KG1 (cell line): ENCODE measurements around the gene VAMP1.
"Not testable (repeated sequence)": the region's sequence is repeated elsewhere in the genome, so short reads cannot be mapped to it uniquely, and the experiment has no call there.

Source experiments
- DNase-seq: peaks from one replicate; lab custom pipeline; 2025; lab: John Stamatoyannopoulos, UW

VAMP1 gene

DNA sequence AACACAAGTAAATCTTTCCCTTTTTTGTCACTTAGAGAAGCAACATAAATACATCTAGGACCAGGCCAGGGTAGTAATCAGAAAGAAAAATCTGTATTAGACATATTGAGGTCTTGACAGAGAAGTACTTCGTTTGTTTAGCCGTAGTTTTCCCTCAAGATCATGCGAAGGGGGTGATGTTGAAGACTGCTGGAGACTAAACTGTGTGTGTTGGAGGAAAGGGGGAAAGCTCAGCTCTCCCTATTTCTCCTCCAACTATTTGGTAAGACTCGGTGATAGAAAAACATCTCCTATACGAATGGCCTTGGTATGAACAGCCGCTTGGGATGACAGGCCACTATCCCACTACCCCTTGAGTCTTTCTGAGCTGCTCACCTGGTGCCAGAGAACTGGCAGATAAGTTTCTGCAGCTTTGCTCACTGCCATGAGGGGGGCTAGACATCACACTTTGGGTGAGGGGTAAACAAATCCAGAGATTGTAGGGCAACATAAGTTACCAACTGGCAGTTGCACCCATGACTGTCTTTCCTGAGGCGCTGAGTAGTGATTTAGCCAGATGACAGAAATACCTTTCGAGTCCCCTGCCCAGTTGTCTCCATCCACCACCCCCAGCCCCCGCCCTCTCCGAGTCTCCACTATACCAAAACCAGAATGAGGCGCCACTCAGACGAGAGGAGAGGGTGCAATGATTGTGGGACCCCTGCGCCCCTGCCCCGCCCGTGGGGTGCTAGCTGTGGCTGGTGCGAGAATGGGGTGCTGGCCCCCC is 685 bp downstream of the VAMP1 start:
- no peak for DNase-seq

DNA sequence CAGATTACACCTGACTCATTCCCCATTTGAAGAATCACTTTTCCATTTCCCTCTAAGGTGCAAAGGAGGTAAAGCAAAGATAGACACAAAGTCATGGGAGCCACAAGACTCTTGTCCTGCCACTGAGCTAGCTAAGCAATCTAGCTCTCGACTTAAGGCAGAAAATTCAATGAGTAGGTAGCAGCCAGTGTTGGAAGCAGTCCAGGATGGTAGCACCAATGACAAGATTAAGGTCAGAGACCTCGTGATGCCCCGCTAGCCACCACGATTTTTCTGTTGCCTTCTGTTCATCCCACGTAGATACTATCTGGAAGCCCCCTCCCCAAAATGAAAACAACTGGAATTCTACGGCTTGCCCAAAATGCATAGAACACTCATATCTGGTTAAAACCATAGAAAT is 1.4 kb downstream of the VAMP1 start:
- DNase-seq: no peak

DNA sequence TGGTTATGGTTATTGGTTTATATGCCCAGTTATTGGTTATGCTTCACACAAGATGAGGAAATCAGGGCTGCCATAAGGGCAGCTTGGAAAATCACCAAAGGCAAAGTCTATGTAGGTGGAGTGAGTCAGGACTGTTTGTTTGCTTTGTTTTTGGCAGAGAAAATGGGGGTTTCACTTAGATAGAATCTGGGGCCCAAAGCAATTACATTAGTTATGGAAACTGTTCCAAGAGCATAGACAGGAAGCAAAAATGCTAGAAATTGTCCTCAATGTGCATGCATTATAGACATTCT is 2.2 kb downstream of the VAMP1 start:
- no peak for DNase-seq

DNA sequence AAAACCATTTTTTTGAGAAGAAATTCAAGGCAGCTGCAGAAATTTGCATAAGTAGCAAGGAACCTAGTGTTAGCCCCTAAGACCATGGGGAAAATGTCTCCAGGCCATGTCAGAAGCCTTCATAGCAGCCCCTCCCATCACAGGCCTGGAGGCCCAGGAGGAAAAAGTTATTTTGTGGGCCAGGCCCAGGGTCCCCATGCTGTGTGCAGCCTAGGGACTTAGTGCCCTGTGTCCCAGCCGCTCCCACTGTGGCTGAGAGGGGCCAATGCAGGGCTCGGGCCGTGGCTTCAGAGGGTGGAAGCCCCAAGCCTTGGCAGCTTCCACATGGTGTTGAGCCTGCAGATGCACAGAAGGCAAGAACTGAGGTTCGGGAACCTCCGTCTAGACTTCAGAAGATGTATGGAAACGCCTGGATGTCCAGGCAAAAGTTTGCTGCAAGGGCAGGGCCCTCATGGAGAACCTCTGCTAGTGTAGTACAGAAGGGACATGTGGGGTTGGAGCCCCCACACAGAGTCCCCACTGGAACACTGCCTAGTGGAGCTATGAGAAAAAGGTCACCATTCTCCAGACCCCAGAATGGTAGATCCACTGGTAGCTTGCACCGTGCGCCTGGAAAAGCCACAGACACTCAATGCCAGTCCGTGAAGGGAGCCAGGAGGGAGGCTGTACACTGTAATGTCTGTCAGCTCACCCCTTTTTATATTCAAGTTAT is 2.8 kb downstream of the VAMP1 start:
- DNase-seq: not testable (repeated sequence)

DNA sequence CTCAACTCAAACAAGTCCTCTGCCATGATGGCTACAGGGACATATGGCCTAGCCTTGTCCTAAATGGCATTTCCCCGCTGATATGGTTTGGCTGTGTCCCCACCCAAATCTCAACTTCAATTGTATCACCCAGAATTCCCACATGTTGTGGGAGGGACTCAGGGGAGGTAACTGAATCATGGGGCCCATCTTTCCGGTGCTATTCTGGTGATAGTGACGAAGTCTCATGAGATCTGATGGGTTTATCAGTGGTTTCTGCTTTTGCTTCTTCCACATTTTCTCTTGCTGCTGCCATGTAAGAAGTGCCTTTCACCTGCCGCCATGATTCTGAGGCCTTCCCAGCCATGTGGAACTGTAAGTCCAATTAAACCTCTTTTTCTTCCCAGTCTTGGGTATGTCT is 3.7 kb downstream of the VAMP1 start:
- not testable (repeated sequence) for DNase-seq

DNA sequence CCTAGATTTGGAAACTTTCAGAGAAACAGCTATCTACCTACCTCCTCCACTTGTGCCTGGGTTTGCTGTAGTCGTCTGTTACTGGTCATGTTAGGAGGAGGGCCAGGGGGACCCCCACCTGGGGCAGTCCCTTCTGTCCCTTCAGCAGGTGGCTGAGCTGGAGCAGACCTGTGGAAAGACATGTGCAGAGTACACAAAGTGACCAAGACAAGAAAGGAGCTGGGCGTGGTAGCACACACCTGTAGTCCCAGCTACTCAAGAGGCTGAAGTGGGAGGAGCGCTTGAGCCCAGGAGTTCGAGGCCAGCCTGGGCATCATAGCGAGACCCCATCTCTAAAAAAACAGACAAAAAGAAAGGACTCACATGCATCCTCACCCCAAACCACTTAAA is 4.3 kb downstream of the VAMP1 start:
- no peak for DNase-seq

- peak; percentile 34 for DNase-seq
Measured at GRCh38 chr12:6465467-6466183, 4.9 kb downstream of the VAMP1 start.

DNA sequence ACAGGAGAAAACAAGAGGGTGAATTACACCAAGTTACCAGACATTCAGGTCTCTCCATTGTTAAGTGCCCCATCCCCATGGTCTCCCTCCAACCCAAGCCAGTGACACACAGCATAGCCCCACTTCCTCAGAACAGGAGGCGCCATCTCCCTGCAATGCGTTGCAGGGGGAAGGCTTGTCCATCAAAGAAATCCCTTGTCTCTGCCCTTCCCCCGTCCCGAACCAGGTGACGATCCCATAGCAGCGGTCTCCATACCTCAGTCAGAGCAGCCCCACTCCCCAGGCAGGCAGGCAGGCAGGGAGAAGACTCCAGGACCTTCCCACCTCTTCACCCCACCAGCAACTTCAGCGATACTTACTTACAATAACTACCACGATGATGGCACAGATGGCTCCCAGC is 5.9 kb downstream of the VAMP1 start:
- no peak for DNase-seq

DNA sequence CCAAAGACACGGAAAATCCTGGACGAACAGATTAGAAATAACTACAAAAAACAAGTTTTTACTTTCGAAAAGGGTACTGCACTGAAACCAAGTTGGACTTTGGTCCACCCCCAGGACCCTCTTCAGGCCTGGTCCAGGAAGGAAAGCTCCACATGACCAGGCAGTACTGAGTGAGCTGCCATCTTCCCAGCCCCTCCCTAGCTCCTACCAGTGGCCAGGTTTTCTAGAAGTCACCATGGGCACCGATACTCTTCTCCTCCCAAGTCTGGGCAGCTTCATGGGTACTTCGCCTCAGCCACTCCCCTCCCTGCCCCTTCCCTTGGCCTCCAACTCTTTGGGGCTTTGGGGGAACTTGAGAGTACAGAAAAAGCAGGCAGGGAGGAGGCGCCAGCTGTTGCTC is 6.6 kb downstream of the VAMP1 start:
- no peak for DNase-seq

- DNase-seq: no peak
Measured at GRCh38 chr12:6463216-6463615, 7.3 kb downstream of the VAMP1 start.

DNA sequence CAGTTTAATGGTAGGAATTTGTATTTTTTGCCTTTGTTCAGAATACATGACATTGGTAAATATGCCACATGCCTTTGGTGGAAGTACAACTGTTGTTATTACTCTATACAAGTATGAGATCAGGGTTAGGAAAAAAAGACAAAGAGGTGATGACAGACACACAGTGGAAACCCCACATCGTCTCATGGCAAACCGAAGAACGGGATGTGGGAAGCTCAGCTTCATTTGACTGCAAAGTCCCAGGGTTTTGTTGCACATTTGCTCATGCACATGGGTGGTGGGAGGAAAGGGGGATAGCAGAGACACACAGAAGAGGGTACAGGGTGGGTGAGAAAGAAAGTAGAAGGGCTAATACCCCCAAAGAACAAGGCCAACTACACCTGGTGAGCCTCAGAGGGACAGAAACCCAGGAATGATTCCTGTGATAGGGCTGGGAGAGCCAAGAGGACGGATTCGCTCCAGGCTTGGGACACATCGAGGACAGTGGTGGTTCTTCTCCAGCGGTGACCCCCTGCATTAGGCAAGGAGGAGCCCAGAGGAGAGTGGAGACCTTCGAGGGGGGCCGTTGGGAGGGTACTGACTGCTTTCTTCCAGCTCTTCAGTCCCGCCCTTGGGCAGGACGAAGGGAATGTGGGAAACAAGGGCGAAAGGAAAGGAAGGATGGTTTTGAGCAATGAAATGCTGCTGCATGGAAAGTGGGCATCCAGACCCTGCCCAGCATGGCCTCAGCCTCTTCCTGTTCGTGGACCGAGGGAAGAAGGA is 8.1 kb downstream of the VAMP1 start:
- DNase-seq: no peak

DNA sequence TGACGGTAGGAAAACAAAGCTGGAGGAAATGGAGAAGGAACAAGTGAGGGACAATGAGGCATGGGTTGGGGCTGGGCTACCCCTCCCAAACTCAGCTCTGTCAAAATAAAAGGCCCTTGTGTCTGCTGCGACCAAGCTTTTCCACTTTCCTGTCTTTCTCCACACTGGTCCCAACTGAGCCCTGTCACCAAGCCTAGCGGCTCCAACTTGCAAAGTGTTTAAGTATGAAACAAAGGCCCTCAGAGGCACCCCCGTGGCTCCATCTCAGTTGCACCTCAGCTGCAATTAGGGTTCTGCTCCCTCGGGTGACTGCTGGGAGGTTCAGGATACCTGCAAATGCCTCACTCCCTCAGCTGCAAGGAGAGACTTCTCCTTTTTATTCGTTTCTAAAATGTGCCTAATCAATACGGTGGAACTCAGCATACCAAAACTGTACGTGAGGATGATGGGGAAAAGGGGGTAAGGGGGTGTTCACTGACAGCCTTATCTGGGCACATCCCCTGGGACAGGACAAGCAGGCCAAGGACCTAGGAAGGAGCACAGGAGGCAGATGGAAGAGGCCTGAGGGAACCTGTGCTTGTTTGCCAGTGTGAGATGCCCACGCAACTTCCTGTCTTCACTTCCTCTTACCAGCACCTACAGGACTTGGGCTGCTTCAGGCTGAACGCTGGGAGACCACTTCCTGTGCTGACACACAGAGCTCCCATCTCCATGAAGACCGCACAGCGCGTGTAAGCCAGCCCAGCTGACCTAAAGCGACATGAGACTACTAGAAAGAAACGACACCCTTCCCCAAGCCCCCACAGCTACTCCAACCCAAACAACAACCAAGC is 8.9 kb downstream of the VAMP1 start:
- peak; percentile 85 for DNase-seq

DNA sequence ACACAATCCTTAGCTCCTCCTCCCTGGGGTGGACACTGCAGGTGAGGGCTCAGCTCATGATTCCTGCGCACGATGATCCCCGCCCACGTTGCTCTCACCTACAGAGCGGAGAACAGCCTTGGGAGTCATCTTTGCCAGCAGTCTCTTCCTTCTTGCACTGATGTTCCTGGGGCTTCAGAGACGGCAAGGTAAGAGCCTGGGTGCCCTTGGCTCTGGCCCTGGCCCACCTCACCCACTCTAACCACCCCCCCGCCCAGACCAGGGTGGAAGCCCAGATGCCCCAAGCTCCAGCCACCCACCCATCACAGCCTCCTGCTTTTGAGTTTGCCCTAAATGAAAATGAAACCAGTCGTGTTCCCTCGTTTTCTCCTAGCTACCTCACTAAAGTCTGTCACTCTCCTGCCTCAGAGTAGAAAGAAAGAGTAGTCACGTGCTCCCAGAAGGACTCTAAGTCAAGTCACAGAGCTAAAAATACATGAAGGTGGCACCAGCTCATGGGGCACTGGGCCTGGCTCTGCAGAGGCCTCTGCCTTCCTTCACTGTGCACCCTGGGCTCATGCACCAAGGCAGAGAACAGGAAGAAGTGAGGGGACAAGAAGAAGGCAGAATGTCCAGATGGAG is 9.6 kb downstream of the VAMP1 start:
- no peak for DNase-seq

GRCh38 chr12:6459004-6459337 is 11.5 kb downstream of the VAMP1 start:
- no peak for DNase-seq

GRCh38 chr12:6458281-6459003 is 12.0 kb downstream of the VAMP1 start:
- DNase-seq: no peak

DNA sequence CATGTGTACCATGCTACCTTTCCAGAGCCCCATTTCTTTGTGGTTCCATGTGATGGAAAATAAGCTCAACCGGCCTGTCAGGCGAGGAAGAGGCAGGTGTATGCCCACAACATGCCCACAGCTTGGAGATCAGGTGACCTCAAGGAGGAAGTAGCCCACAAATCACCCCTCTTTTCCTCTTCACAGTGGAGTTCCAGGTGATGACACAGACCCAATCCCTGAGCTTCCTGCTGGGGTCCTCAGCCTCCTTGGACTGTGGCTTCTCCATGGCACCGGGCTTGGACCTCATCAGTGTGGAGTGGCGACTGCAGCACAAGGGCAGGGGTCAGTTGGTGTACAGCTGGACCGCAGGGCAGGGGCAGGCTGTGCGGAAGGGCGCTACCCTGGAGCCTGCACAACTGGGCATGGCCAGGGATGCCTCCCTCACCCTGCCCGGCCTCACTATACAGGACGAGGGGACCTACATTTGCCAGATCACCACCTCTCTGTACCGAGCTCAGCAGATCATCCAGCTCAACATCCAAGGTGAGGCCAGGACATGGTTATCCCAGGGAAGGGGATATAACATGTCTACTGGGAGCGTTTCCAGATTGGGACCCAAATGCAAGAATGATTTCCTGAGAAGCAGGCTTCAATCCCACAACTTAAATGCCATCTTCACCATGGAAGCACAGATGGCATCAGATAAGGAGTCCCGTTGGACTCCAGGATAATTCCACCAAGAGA is 13.1 kb downstream of the VAMP1 start:
- DNase-seq: no peak

GRCh38 chr12:6452944-6453630 is 17.4 kb downstream of the VAMP1 start:
- DNase-seq: no peak

DNA sequence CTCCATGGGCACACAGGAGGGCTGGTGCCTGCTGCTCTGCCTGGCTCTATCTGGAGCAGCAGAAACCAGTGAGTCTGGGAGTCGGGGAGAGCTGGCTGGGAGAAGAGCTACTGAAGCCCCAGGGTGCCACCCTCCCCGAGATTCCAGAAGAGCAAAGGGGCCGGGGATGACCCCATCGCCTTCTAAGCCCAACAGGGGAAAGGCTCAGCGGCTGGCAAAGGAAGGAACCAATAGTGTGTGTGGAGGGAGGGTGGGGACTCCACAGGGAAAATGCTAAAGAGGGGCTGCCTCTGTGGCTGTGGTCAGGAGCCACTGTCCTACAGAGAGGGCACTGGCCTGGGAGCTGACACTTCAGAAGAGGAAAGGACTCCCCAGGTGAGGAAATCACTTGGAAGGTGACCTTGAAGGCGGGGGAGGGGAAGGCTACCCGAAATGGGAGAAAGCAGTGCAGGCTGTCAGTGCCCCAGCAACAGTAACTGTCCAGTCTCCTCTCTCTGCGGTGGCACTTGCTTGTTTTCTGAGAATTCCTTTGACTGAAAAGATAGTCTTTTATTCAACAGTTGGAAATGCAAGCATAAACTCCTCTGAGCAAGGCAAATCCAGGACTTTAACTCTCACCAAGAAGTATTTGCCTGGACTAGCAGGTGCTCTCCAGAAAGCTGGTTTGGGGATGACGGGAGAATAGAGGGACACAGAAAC is 18.1 kb downstream of the VAMP1 start:
- DNase-seq: no peak
